OCI-LY7 (cell line): Measurements from ENCODE around the gene P2RX1. TPM values are rescaled to one million over a fixed set of nuclear protein-coding genes. Genes with fewer than 3 reads are reported as not detected.

Experiments
- BruUV-seq: library from RNA; stranded (reverse); fragments of 400-500 nt; replicated peaks from 2 replicates; lab custom pipeline; 2021; lab: Mats Ljungman, UMichigan
- CTCF ChIA-PET: fragments of 300-600 bp; sonication (Branson Sonifier 250); formaldehyde crosslinking; loops from one replicate; lab custom pipeline; 2022; ENCODE audit warnings: antibody characterized with exemption; ENCODE audit not compliant: unreplicated experiment; lab: Charles Lee
- POLR2A ChIA-PET: fragments of 300-600 bp; sonication (Branson Sonifier 250); formaldehyde crosslinking; loops from one replicate; lab custom pipeline; 2022; ENCODE audit warnings: antibody characterized with exemption; lab: Charles Lee
- DNase-seq: peaks from one replicate; pipeline ENCODE4 v3.0.0-alpha.2; 2015; ENCODE audit warnings: low spot score
- H2AFZ ChIP-seq: fragments of 200-600 bp; sonication (generic), shearing (Covaris generic); 2 replicates; pipeline ENCODE4 v1.6.1; 2014; ENCODE audit warnings: mild to moderate bottlenecking, antibody characterized with exemption, low read length, moderate library complexity
- H3K27ac ChIP-seq: fragments of 200-600 bp; sonication (generic); 2 replicates; pipeline ENCODE4 v1.5.1; 2014; ENCODE audit warnings: mixed run types, low read depth, mild to moderate bottlenecking, moderate library complexity, low read length, inconsistent platforms; ENCODE audit not compliant: poor library complexity, severe bottlenecking
- H3K36me3 ChIP-seq: fragments of 200-600 bp; sonication (generic); 2 replicates; pipeline ENCODE4 v1.6.1; 2014; ENCODE audit warnings: mild to moderate bottlenecking, antibody characterized with exemption, low read length, moderate library complexity, mixed read lengths; ENCODE audit not compliant: insufficient read depth
- H3K4me1 ChIP-seq: fragments of 200-600 bp; sonication (generic); 2 replicates; pipeline ENCODE4 v1.5.1; 2014; ENCODE audit warnings: mild to moderate bottlenecking, low read length; ENCODE audit not compliant: insufficient read depth, poor library complexity, severe bottlenecking
- H3K4me2 ChIP-seq: fragments of 200-600 bp; sonication (generic); 2 replicates; pipeline ENCODE4 v1.6.1; 2014; ENCODE audit warnings: mild to moderate bottlenecking, low read length
- H3K4me3 ChIP-seq: fragments of 200-600 bp; sonication (generic); 2 replicates; pipeline ENCODE4 v1.5.1; 2014; ENCODE audit warnings: mild to moderate bottlenecking, low read depth, low read length; ENCODE audit not compliant: poor library complexity, severe bottlenecking
- H3K79me2 ChIP-seq: fragments of 200-600 bp; sonication (generic); 2 replicates; pipeline ENCODE4 v1.6.1; 2016; ENCODE audit warnings: low read depth, mild to moderate bottlenecking, low read length, moderate library complexity, mixed read lengths; ENCODE audit not compliant: insufficient read depth
- H3K9me2 ChIP-seq: fragments of 200-600 bp; sonication (generic); 2 replicates; pipeline ENCODE4 v1.6.1; 2016; ENCODE audit warnings: mild to moderate bottlenecking, low read length, mixed read lengths; ENCODE audit not compliant: insufficient read depth
- H3K9me3 ChIP-seq: fragments of 200-600 bp; sonication (generic); 2 replicates; pipeline ENCODE4 v1.6.1; 2014; ENCODE audit warnings: mild to moderate bottlenecking, mixed run types, low read length, mixed read lengths
- H4K20me1 ChIP-seq: fragments of 200-600 bp; sonication (generic); 2 replicates; pipeline ENCODE4 v1.6.1; 2014; ENCODE audit warnings: mild to moderate bottlenecking, antibody characterized with exemption, low read length, moderate library complexity, mixed read lengths; ENCODE audit not compliant: insufficient read depth
- CTCF ChIP-seq: fragments of 200-600 bp; sonication (generic); conservative IDR thresholded peaks from 2 replicates; pipeline ENCODE4 v1.5.1; 2014; ENCODE audit warnings: mild to moderate bottlenecking, antibody characterized with exemption, low read length, moderate library complexity, mixed read lengths
- EZH2phosphoT487 ChIP-seq: fragments of 200-600 bp; sonication (generic); IDR thresholded peaks from 2 replicates; pipeline ENCODE4 v1.6.1; 2018; ENCODE audit warnings: low read depth, borderline replicate concordance, mild to moderate bottlenecking, mixed run types, antibody characterized with exemption, low read length, moderate library complexity, mixed read lengths
- intact Hi-C: fragments of 100-400 bp; cut with micrococcal nuclease; formaldehyde crosslinking; loops from one replicate; pipeline ENCODE4 v1.10.0; 2022; ENCODE audit not compliant: unreplicated experiment
- total RNA-seq, 2 experiments: library from RNA; depleted of rRNA in 1 of 2; stranded (reverse); fragments of >200 nt in 1 of 2; shearing (Covaris generic) in 1 of 2; gene quantifications; 2 replicates each; pipeline ENCODE4 v1.2.3, GENCODE V29; 2014 to 2022

Gene P2RX1
- total RNA-seq, 2 experiments from 2014 or later: 0.69 to 4.5 TPM

DNA sequence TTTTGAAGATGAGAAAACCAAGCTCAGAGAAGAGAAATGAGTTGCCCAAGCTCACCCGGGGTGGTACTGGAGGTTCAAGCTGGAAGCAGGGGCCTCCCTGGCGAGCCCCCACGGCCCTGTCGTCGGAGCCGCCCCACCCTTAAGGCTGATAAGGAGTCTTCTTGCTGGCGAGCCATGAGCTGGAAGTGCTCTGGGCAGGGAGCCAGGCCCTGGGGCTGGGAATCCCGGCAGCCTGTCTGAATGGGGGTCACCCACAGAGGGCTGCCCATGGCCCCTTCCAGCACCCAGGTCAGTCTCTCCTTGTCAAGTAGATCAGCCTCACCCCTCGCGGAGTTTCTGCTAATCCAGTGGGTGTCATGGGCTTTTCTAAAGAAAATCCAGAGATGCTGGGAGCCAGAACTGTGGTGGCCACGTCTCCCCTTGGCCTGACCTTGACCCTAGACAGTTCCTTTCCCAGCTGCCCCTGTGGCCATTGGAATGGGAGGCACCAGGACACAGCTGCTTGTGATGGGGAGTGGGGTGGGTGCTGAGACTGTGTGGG is 1.2 kb upstream of the P2RX1 start:
- Histone ChIP-seq H3K4me1 (peaks cover 54% of the 10 kb centered on the region), H3K9me3 (no peaks in the 10 kb centered on the region), H4K20me1 (no peaks in the 10 kb centered on the region), H3K79me2 (no peaks in the 10 kb centered on the region), H2AFZ (no peak overlapping the region), H3K36me3 (no peaks in the 10 kb centered on the region), H3K27ac (no peak overlapping the region), H3K4me2 (no peak overlapping the region), H3K4me3 (no peak overlapping the region), H3K9me2 (no peaks in the 10 kb centered on the region)
- CTCF ChIA-PET: no interaction called here
- no peak for DNase-seq
- POLR2A ChIA-PET: interaction anchor here (0.6 kb wide), 1 partner anchor 784 kb away, joined by 6 read pairs; no protein-coding TSS in a partner anchor
- intact Hi-C loops: no loop called here
- no peak for TF ChIP-seq EZH2phosphoT487
- no peak for TF ChIP-seq CTCF
- BruUV-seq: no TSS peak

DNA sequence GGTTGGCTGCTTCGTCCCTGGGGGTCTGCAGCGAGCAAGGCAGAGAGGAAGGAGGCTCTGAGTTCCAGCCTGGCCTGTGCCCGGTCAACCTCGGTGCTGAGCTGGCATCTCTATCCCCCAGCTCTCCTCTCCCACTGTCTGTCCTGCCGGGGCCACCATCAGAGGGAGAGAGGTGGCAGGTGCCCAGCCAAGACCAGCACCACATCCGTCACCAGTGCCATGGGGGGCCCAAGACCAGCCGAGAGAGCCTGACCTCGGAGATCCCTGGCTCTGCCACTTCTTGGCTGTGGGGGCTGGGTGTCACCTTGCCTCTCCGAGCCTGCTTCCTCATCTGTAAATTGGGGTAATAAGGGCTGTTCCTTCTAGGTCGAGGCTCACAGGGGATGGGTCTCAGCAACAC is 560 bp upstream of the P2RX1 start:
- Histone ChIP-seq H3K36me3 (no peaks in the 10 kb centered on the region), H2AFZ (no peak overlapping the region; the same call in 1 of the 2 replicates), H3K79me2 (no peaks in the 10 kb centered on the region), H3K4me1 (peaks cover 51% of the 10 kb centered on the region), H3K9me3 (no peaks in the 10 kb centered on the region), H3K27ac (no peak overlapping the region), H3K9me2 (no peaks in the 10 kb centered on the region), H4K20me1 (no peaks in the 10 kb centered on the region), H3K4me2 (peak overlapping the region; percentile 59), H3K4me3 (no peak overlapping the region)
- no TSS peak for BruUV-seq
- CTCF ChIA-PET: no interaction called here
- POLR2A ChIA-PET: interaction anchor here (0.6 to 1.4 kb wide), 5 partner anchors 44 to 784 kb away, joined by 3 to 9 read pairs (median 6); no protein-coding TSS in a partner anchor
- no peak for DNase-seq
- intact Hi-C loops: no loop called here
- no peak for TF ChIP-seq CTCF
- TF ChIP-seq EZH2phosphoT487: no peak

DNA sequence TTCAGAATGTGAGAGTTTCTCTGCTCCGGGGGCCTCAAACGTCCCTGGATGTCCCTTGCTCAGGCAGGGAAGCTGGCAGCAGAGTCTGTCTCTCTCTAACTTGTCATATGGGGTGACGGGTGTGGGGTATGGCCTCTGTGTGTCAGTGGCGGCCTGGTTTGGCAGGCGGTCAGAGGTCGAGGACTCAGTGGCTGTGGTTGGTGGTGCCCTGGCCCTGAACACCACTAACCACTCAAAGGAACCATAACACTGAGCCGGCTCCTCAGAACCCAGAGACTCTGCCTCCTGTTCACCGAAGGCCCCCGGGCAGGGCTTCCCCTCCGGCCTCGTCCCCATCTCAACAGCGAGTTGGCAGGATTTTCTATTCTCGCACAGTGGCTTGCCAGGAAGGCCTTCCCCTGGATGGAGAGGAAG is 677 bp downstream of the P2RX1 start:
- BruUV-seq: no TSS peak
- peaks cover 53% of the 10 kb centered on the region for H3K4me1 ChIP-seq
- no peak overlapping the region for H2AFZ ChIP-seq

More for the DNA sequence above, 677 bp downstream of the P2RX1 start:
- POLR2A ChIA-PET: interaction anchor here (0.5 to 1.4 kb wide), 4 partner anchors 10 to 1651 kb away, joined by 3 to 9 read pairs (median 3); no protein-coding TSS in a partner anchor
- no peaks in the 10 kb centered on the region for H3K9me3 ChIP-seq
- H3K9me2 ChIP-seq: no peaks in the 10 kb centered on the region
- H3K4me2 ChIP-seq: peak overlapping the region; percentile 59
- no peaks in the 10 kb centered on the region for H3K79me2 ChIP-seq
- CTCF ChIA-PET: interaction anchor here (1.1 kb wide), 1 partner anchor 30 kb away, joined by 3 read pairs; no protein-coding TSS in a partner anchor
- no peak overlapping the region for H3K27ac ChIP-seq
- H3K4me3 ChIP-seq: no peak overlapping the region
- H3K36me3 ChIP-seq: no peaks in the 10 kb centered on the region
- no peaks in the 10 kb centered on the region for H4K20me1 ChIP-seq
- intact Hi-C loops: no loop called here
- TF ChIP-seq CTCF (no peak), EZH2phosphoT487 (no peak)
- DNase-seq: no peak
